GM12878 (cell line): ENCODE measurements around the gene TK2. TPM values are rescaled to one million over a fixed set of nuclear protein-coding genes. Genes with fewer than 3 reads are reported as not detected.

Experiments used
- ATAC-seq: fragments of 200-7000 bp; cut with Tn5 transposase; 3 replicates; pipeline ENCODE4 v1.9.1; 2020; ENCODE audit warnings: mild to moderate bottlenecking, moderate library complexity
- BruUV-seq: library from RNA; stranded (reverse); fragments of 400-500 nt; replicated peaks from 2 replicates; lab custom pipeline; 2021; lab: Mats Ljungman, UMichigan
- CTCF ChIA-PET: fragments of 300-600 bp; sonication (Branson Sonifier 250); formaldehyde crosslinking; extraction: SDS; loops from one replicate; lab custom pipeline; 2021; ENCODE audit warnings: inconsistent platforms; lab: Yijun Ruan, JAX
- POLR2A ChIA-PET: fragments of 350-600 bp; formaldehyde crosslinking; extraction: SDS; loops from one replicate; lab custom pipeline; 2021; ENCODE audit warnings: inconsistent platforms; lab: Charles Lee
- RAD21 ChIA-PET: fragments of 300-600 bp; sonication (Branson Sonifier 250); formaldehyde crosslinking; loops from one replicate; lab custom pipeline; 2023; ENCODE audit warnings: antibody characterized with exemption; ENCODE audit not compliant: unreplicated experiment; lab: Charles Lee
- SMC1A ChIA-PET: fragments of 300-600 bp; sonication (Branson Sonifier 250); formaldehyde crosslinking; loops from one replicate; lab custom pipeline; 2023; ENCODE audit not compliant: unreplicated experiment, uncharacterized antibody; lab: Charles Lee
- DNase-seq: peaks from one replicate; pipeline ENCODE4 v3.0.0-alpha.2; 2011; ENCODE audit warnings: low read depth, low spot score
- FAIRE-seq: peaks from 3 replicates; lab custom pipeline; 2011; peaks lifted over from hg19 to GRCh38; lab: Jason Lieb, UNC
- H2AFZ ChIP-seq: 2 replicates; pipeline ENCODE4 v1.6.0; 2011; ENCODE audit warnings: low read depth, low read length, control low read depth; ENCODE audit not compliant: control insufficient read depth
- H3K27ac ChIP-seq: 2 replicates; pipeline ENCODE4 v1.5.1; 2011; ENCODE audit warnings: control low read depth; ENCODE audit not compliant: control insufficient read depth, insufficient read depth
- H3K27me3 ChIP-seq, 2 experiments: replicated peaks in 1 of 2; 2 replicates each; pipeline versions ENCODE4 v1.6.0 to v1.6.1; 2011; ENCODE audit warnings: low read length in 1 of 2; ENCODE audit not compliant: control insufficient read depth in 2 of 2, insufficient read depth in 2 of 2
- H3K36me3 ChIP-seq, 2 experiments: 2 replicates each; pipeline ENCODE4 v1.5.1; 2011; ENCODE audit warnings: low read length in 1 of 2; ENCODE audit not compliant: control insufficient read depth in 2 of 2, insufficient read depth in 2 of 2
- H3K4me1 ChIP-seq: 2 replicates; pipeline ENCODE4 v1.6.1; 2011; ENCODE audit warnings: mild to moderate bottlenecking, low read length, moderate library complexity, mixed read lengths; ENCODE audit not compliant: control insufficient read depth, insufficient read depth
- H3K4me2 ChIP-seq: 2 replicates; pipeline ENCODE4 v1.6.0; 2011; ENCODE audit warnings: control low read depth; ENCODE audit not compliant: control insufficient read depth, insufficient read depth
- H3K4me3 ChIP-seq: fragments of 200-600 bp; sonication (generic); 2 replicates; pipeline ENCODE4 v1.5.1; 2016
- H3K79me2 ChIP-seq: 2 replicates; pipeline ENCODE4 v1.6.0; 2011; ENCODE audit warnings: low read length; ENCODE audit not compliant: control insufficient read depth, insufficient read depth
- H3K9ac ChIP-seq: 2 replicates; pipeline ENCODE4 v1.8.0; 2011; ENCODE audit warnings: low read length, control low read depth, mixed read lengths; ENCODE audit not compliant: control insufficient read depth, insufficient read depth
- H3K9me3 ChIP-seq: replicated peaks from 3 replicates; pipeline ENCODE4 v1.5.1; 2011; ENCODE audit warnings: mild to moderate bottlenecking, low read length; ENCODE audit not compliant: control insufficient read depth, insufficient read depth
- H4K20me1 ChIP-seq: 2 replicates; pipeline ENCODE4 v1.6.0; 2011; ENCODE audit not compliant: control insufficient read depth, insufficient read depth
- NFYB ChIP-seq: IDR thresholded peaks from 2 replicates; pipeline ENCODE4 v1.6.1; 2011; ENCODE audit warnings: low read depth, mild to moderate bottlenecking, low read length, improper control_type of control experiment, moderate library complexity; ENCODE audit not compliant: insufficient read depth
- RAD21 ChIP-seq: IDR thresholded peaks from 2 replicates; pipeline ENCODE4 v1.6.1; 2011; ENCODE audit warnings: mild to moderate bottlenecking, low read depth, low read length, moderate library complexity; ENCODE audit not compliant: insufficient read depth
- SMAD1 ChIP-seq: fragments of 450-650 bp; IDR thresholded peaks from 2 replicates; pipeline ENCODE4 v1.6.1; 2018; ENCODE audit warnings: mild to moderate bottlenecking, low read depth; ENCODE audit not compliant: partially characterized antibody
- SREBF1 ChIP-seq: IDR thresholded peaks from 2 replicates; pipeline ENCODE4 v1.6.1; 2012; ENCODE audit warnings: mild to moderate bottlenecking, low read length
- SRF ChIP-seq, 2 experiments: IDR thresholded peaks; 2 replicates each; pipeline ENCODE4 v1.6.1; 2011; ENCODE audit warnings: low read depth in 2 of 2, low read length in 2 of 2, mild to moderate bottlenecking in 1 of 2, moderate library complexity in 1 of 2
- WGBS: methylation state at CpG from one replicate; pipeline ENCODE4 v1.1.6; 2016; ENCODE audit warnings: low lambda C conversion rate; ENCODE audit not compliant: insufficient replicate concordance, insufficient coverage; ENCODE audit errors: missing lambda C conversion rate; 5-methylcytosine and 5-hydroxymethylcytosine counted together
- in situ Hi-C: fragments of 300-500 bp; cut with MboI; formaldehyde crosslinking; loops from 9 replicates; pipeline ENCODE4 v1.14.3; 2018; ENCODE audit warnings: mixed read lengths
- intact Hi-C: fragments of 100-400 bp; cut with micrococcal nuclease; formaldehyde crosslinking; loops from one replicate; pipeline ENCODE4 v1.14.2; 2022; ENCODE audit not compliant: unreplicated experiment
- polyA plus RNA-seq, 11 experiments: library from polyadenylated mRNA; depleted of rRNA in 4 of 11; unstranded in 6 of 11; stranded (reverse) in 5 of 11; fragments of >200 nt; fragmentation: Nextera tagmentation in 4 of 11; fragmentation: Illumina TruSeq in 1 of 11; extraction: Ambion mirVana in 4 of 11; extraction: Trizol in 1 of 11; gene quantifications; 1 replicate in 1 of 11; 2 replicates in 10 of 11; pipeline versions ENCODE4 v1.2.1 to v1.2.3, GENCODE V29; 2011 to 2016; ENCODE audit warnings: inconsistent platforms in 2 of 11, missing spikeins in 2 of 11, low read depth in 1 of 11
- total RNA-seq, 4 experiments: library from RNA; depleted of rRNA in 3 of 4; stranded (reverse); fragments of >200 nt in 3 of 4; fragmentation: Illumina TruSeq in 1 of 4; extraction: Trizol in 1 of 4; gene quantifications; 2 replicates each; pipeline versions ENCODE4 v1.2.1 to v1.2.3, GENCODE V29; 2013 to 2021
- TF ChIP-seq, protein P1 (sequence below): IDR thresholded peaks from 2 replicates; pipeline ENCODE4 v1.6.1; 2012; ENCODE audit warnings: mild to moderate bottlenecking, low read depth, low read length
- TF ChIP-seq, protein P2 (sequence below): fragments of 450-650 bp; formaldehyde crosslinking; IDR thresholded peaks from 2 replicates; pipeline ENCODE4 v1.4.0; 2020; ENCODE audit warnings: mild to moderate bottlenecking, moderate library complexity
- TF ChIP-seq, protein P3 (sequence below): fragments of 450-650 bp; IDR thresholded peaks from 2 replicates; pipeline ENCODE4 v1.6.1; 2016; ENCODE audit warnings: mild to moderate bottlenecking

Gene TK2
- total and polyA plus RNA-seq, 10 of the 15 experiments (the other 5 are each of a cell fraction or from before 2014, with no cell fraction given), result 1.3 to 12.4 (median 3.0) TPM

DNA sequence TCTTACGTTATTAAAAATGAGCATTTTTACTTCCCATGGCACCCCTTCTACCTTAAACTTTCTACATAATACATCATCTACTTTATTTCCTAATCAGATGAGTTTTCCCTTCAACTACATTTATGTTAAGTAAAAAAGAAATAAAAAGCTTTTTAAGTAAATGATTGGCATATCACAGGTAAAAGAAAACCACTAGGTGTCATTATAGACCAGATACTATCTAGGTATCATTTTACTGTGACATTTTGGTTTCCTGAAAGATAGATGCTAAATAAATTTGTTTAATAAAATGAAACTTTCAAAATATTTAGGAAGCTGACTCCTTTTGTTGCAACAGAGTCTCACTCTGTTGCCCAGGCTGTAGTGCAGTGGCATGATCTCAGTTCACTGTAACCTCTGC lies 12.5 kb upstream of the TK2 start:
- Histone ChIP-seq H2AFZ (no peak overlapping the region), H3K79me2 (no peaks in the 10 kb centered on the region), H3K9me3 (no peaks in the 10 kb centered on the region), H3K27ac (no peak overlapping the region), H4K20me1 (no peaks in the 10 kb centered on the region), H3K36me3 (peaks cover 2 to 4% of the 10 kb centered on the region in 2 experiments; a peak in 2 of 4 replicates), H3K4me2 (no peak overlapping the region), H3K4me3 (no peak overlapping the region), H3K4me1 (no peaks in the 10 kb centered on the region), H3K27me3 (no peaks in the 10 kb centered on the region), H3K9ac (no peak overlapping the region)
- DNase-seq (no peak), FAIRE-seq (no peak), ATAC-seq (peak; percentile 19; the same call in 1 of the 3 replicates)
- CTCF ChIA-PET, result interaction anchor here (0.7 to 4.6 kb wide), 29 partner anchors 9 to 306 kb away, joined by 3 to 47 read pairs (median 4); partner anchors contain the start of genes CKLF, NAE1 and TK2
- SMC1A ChIA-PET, result interaction anchor here (0.8 to 3.9 kb wide), 19 partner anchors 9 to 305 kb away, joined by 3 to 25 read pairs (median 6); partner anchors contain the start of gene CKLF
- RAD21 ChIA-PET, result interaction anchor here (0.7 to 3.5 kb wide), 20 partner anchors 10 to 189 kb away, joined by 3 to 27 read pairs (median 4); partner anchors contain the start of genes CKLF, CMTM3 and DYNC1LI2
- POLR2A ChIA-PET, result interaction anchor here (1.2 to 3.8 kb wide), 3 partner anchors 10 to 45 kb away, joined by 3 to 24 read pairs (median 4); partner anchors contain the start of genes CKLF and TK2
- intact Hi-C loops, result no loop called here
- in situ Hi-C loops, result no loop called here
- no peak for TF ChIP-seq SREBF1
- no peak for TF ChIP-seq SMAD1
- no peak for TF ChIP-seq NFYB
- TF ChIP-seq, protein P1, sequence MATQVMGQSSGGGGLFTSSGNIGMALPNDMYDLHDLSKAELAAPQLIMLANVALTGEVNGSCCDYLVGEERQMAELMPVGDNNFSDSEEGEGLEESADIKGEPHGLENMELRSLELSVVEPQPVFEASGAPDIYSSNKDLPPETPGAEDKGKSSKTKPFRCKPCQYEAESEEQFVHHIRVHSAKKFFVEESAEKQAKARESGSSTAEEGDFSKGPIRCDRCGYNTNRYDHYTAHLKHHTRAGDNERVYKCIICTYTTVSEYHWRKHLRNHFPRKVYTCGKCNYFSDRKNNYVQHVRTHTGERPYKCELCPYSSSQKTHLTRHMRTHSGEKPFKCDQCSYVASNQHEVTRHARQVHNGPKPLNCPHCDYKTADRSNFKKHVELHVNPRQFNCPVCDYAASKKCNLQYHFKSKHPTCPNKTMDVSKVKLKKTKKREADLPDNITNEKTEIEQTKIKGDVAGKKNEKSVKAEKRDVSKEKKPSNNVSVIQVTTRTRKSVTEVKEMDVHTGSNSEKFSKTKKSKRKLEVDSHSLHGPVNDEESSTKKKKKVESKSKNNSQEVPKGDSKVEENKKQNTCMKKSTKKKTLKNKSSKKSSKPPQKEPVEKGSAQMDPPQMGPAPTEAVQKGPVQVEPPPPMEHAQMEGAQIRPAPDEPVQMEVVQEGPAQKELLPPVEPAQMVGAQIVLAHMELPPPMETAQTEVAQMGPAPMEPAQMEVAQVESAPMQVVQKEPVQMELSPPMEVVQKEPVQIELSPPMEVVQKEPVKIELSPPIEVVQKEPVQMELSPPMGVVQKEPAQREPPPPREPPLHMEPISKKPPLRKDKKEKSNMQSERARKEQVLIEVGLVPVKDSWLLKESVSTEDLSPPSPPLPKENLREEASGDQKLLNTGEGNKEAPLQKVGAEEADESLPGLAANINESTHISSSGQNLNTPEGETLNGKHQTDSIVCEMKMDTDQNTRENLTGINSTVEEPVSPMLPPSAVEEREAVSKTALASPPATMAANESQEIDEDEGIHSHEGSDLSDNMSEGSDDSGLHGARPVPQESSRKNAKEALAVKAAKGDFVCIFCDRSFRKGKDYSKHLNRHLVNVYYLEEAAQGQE, result no peak
- no peak for TF ChIP-seq SRF (IDR thresholded peaks at IDR 0.05; ENCODE audit: low read depth in 2 of 2, low read length in 2 of 2)
- TF ChIP-seq, protein P2, sequence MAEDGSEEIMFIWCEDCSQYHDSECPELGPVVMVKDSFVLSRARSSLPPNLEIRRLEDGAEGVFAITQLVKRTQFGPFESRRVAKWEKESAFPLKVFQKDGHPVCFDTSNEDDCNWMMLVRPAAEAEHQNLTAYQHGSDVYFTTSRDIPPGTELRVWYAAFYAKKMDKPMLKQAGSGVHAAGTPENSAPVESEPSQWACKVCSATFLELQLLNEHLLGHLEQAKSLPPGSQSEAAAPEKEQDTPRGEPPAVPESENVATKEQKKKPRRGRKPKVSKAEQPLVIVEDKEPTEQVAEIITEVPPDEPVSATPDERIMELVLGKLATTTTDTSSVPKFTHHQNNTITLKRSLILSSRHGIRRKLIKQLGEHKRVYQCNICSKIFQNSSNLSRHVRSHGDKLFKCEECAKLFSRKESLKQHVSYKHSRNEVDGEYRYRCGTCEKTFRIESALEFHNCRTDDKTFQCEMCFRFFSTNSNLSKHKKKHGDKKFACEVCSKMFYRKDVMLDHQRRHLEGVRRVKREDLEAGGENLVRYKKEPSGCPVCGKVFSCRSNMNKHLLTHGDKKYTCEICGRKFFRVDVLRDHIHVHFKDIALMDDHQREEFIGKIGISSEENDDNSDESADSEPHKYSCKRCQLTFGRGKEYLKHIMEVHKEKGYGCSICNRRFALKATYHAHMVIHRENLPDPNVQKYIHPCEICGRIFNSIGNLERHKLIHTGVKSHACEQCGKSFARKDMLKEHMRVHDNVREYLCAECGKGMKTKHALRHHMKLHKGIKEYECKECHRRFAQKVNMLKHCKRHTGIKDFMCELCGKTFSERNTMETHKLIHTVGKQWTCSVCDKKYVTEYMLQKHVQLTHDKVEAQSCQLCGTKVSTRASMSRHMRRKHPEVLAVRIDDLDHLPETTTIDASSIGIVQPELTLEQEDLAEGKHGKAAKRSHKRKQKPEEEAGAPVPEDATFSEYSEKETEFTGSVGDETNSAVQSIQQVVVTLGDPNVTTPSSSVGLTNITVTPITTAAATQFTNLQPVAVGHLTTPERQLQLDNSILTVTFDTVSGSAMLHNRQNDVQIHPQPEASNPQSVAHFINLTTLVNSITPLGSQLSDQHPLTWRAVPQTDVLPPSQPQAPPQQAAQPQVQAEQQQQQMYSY (CRISPR knock-in tag), result no peak
- TF ChIP-seq RAD21, result peak; percentile 32
- TF ChIP-seq, protein P3, sequence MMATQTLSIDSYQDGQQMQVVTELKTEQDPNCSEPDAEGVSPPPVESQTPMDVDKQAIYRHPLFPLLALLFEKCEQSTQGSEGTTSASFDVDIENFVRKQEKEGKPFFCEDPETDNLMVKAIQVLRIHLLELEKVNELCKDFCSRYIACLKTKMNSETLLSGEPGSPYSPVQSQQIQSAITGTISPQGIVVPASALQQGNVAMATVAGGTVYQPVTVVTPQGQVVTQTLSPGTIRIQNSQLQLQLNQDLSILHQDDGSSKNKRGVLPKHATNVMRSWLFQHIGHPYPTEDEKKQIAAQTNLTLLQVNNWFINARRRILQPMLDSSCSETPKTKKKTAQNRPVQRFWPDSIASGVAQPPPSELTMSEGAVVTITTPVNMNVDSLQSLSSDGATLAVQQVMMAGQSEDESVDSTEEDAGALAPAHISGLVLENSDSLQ, result peak; percentile 69
- no TSS peak for BruUV-seq
- WGBS, result 95% methylated on average over 1 of the region's 1 CpG
